Measurements from ENCODE around the gene GJA3.

DNA sequence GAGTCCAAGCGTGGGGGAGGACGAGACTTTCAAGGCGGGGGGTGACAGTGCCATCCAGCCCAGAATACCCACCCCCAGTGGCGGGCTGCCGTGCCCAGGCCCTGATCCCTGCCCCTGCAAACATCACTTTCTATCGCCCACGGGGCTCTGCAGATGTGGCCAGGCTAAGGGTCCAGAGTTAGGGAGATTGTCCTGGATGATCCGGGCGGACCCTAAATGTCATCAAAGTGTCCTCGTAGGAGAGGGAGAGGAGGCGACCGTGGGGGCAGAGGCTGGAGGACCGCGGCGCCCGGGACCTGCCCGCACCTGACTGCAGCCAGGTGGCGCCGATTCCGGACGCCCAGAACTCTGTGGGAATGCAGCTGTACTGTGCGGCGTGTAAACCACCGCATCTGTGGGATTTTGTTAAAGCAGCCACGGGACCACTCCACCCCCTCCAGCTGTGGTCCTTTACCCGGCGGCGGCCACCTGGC lies 32.4 kb downstream of the GJA3 start:
- no peak for TF ChIP-seq FOXM1 (IDR thresholded peaks at IDR 0.05; ENCODE audit: borderline replicate concordance)
- TF ChIP-seq ELF4 (IDR thresholded peaks at IDR 0.05): no peak

All from HEK293T (cell line).